GM19239 (cell line): ENCODE data around the gene INHBE.
"Not testable (repeated sequence)": the region's sequence is repeated elsewhere in the genome, so short reads cannot be mapped to it uniquely, and the experiment has no call there.

Source experiments
- DNase-seq: peaks from one replicate; pipeline ENCODE4 v3.0.0; 2011; ENCODE audit warnings: low spot score; ENCODE audit not compliant: insufficient read length
- FAIRE-seq: peaks from 2 replicates; lab custom pipeline; 2011; peaks lifted over from hg19 to GRCh38; lab: Jason Lieb, UNC

The INHBE gene

GRCh38 chr12:57454566-57455373 is at the start of gene INHBE:
INHBE (plus strand) TSS chr12:57455307; CDS start chr12:57455537, 230 bp downstream.
- DNase-seq (no peak), FAIRE-seq (no peak)

- FAIRE-seq, result no peak
- DNase-seq, result no peak
Observed at GRCh38 chr12:57410534-57410933, 44.6 kb upstream of the INHBE start.

- FAIRE-seq, DNase-seq: not testable (repeated sequence)
Observed at GRCh38 chr12:57414160-57414559, 40.9 kb upstream of the INHBE start.

GRCh38 chr12:57415088-57415487 is 40.0 kb upstream of the INHBE start:
- no peak for FAIRE-seq
- no peak for DNase-seq

GRCh38 chr12:57416039-57416996 is 38.8 kb upstream of the INHBE start:
- DNase-seq, result no peak
- no peak for FAIRE-seq

- no peak for DNase-seq
- FAIRE-seq, result no peak
Observed at GRCh38 chr12:57418255-57418654, 36.9 kb upstream of the INHBE start.

GRCh38 chr12:57419495-57419894 is 35.6 kb upstream of the INHBE start:
- FAIRE-seq (no peak), DNase-seq (no peak)

- FAIRE-seq (no peak), DNase-seq (no peak)
Observed at GRCh38 chr12:57420482-57420881, 34.6 kb upstream of the INHBE start.

GRCh38 chr12:57426948-57427347 is 28.2 kb upstream of the INHBE start:
- FAIRE-seq, result not testable (repeated sequence)

GRCh38 chr12:57428965-57429364 is 26.1 kb upstream of the INHBE start:
- no peak for DNase-seq
- no peak for FAIRE-seq

More at GRCh38 chr12:57426948-57427347, 28.2 kb upstream of the INHBE start:
- DNase-seq, result not testable (repeated sequence)

GRCh38 chr12:57429473-57430111 is 25.5 kb upstream of the INHBE start:
- DNase-seq (no peak), FAIRE-seq (peak; percentile 82)

GRCh38 chr12:57430112-57430930 is 24.8 kb upstream of the INHBE start:
- DNase-seq (peak; percentile 17), FAIRE-seq (peak; percentile 21)

- FAIRE-seq, result peak; percentile 96
- DNase-seq, result peak; percentile 99
Observed at GRCh38 chr12:57430931-57431566, 24.1 kb upstream of the INHBE start, which contains the start of gene R3HDM2. R3HDM2 (minus strand) TSS chr12:57431043; CDS start chr12:57310428, 120,615 bp downstream.

GRCh38 chr12:57431654-57432188 is 23.4 kb upstream of the INHBE start:
- FAIRE-seq (peak; percentile 11), DNase-seq (no peak)

- FAIRE-seq (no peak), DNase-seq (no peak)
Observed at GRCh38 chr12:57433370-57433769, 21.7 kb upstream of the INHBE start.

GRCh38 chr12:57434517-57435223 is 20.4 kb upstream of the INHBE start, which contains the start of gene INHBC:
INHBC (plus strand) TSS chr12:57434784; CDS start chr12:57434887, 103 bp downstream.
- DNase-seq, result no peak
- no peak for FAIRE-seq

GRCh38 chr12:57435293-57435692 is 19.8 kb upstream of the INHBE start:
- DNase-seq (no peak), FAIRE-seq (peak; percentile 8)

- FAIRE-seq, result no peak
- DNase-seq, result no peak
Observed at GRCh38 chr12:57438400-57438799, 16.7 kb upstream of the INHBE start.
